ENCODE results near the gene ADNP. TPM values are rescaled to one million over a fixed set of nuclear protein-coding genes. Genes with fewer than 3 reads are reported as not detected.
A peak's percentile ranks its signal among the peaks of the same experiment; 100 is the strongest.

The ADNP gene
- total RNA-seq, 2 donors from 2014 or later = 52.5 to 54.2 TPM

DNA sequence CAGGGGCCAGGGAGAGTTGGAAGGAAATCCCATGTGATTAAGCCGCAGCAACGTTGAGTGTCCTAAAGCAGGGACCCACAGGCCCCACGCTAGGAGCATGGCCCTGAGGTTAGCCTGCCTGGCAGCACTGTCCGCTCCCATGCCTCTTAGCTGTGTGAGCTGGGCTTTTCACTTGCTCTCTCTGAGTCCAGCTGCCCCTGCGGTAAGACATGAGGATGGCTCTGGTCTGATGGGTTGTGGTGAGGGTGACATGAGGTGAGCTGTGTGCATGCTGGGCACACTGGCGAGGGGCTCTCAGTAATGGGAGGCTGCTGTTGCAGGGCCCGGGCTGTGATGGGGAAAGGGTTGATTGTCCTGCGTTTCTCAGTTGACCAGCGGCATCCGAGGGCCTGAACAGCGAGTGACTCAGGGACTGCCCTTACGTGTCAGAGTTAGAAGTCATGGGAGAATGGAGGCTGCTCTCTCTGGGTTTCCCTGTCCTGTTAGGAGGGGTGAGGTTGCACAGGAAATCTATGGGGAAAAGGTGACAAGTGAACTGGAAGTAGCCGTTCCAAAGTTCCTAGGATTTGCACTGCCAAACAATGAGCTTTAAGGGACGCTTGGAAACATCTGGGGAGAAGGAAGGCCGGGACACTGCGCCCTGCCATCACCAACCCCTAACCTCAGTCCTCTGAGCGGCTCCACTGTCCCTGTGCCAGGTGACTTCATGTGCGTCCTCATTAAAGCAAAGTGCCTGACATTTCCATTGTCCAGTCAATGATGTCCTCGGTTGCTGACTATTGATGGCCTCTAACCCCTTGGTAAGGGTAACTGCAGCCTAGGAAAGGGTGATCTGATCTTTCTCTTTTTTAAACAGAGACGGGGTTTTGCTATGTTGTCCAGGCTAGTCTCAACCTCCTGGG is 51.3 kb downstream of the ADNP start:
- DNase-seq (no peak), ATAC-seq (no peak)
- intact Hi-C loops (cut with DNase I, micrococcal nuclease) = no loop called here

DNA sequence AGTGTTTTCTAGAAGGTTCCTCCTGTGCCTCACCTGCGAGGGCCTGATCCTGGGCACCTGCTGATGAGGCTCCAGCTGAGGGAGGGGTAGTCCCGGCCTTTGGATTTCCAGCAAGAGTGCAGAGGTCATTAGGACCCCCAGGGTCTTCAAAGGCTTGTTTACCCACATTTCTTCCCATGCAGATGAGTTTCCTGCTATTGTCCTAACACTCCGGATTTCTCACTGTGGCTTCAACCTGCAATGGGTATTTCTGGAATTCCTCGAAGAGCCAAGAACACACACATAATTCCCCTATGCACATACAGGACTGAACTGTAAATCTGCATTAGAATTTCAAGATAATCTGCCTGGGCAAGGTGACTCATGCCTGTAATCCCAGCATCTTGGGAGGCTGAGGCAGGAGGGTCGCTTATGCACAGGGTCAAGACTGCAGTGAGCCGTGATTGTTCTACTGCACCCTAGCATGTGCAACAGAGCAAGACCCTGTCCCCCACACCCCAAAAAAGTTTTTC is 53.9 kb downstream of the ADNP start:
- no peak for ATAC-seq
- intact Hi-C loops (cut with DNase I, micrococcal nuclease) = no loop called here
- no peak for DNase-seq

DNA sequence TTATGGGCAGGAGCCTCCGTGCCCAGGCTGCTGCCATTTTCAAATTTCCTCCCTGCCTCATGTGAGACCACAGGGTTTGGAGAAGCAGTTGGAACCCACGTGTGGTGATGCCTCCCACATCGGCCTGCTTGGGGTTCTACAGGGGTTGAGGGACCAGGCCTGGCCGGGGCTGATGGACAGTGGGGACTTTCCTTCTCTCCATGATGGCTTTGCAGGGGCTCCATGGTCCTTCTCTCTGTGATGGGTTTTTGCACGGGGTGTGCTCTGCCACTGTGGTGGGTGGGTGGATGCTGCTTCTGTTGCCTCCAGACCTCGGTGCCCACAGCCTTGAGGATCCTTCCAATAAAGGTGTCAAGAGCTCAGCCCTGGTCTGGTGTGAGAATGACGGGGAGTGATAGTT is 54.4 kb downstream of the ADNP start:
- intact Hi-C loops (cut with DNase I, micrococcal nuclease) = no loop called here
- no peak for DNase-seq

DNA sequence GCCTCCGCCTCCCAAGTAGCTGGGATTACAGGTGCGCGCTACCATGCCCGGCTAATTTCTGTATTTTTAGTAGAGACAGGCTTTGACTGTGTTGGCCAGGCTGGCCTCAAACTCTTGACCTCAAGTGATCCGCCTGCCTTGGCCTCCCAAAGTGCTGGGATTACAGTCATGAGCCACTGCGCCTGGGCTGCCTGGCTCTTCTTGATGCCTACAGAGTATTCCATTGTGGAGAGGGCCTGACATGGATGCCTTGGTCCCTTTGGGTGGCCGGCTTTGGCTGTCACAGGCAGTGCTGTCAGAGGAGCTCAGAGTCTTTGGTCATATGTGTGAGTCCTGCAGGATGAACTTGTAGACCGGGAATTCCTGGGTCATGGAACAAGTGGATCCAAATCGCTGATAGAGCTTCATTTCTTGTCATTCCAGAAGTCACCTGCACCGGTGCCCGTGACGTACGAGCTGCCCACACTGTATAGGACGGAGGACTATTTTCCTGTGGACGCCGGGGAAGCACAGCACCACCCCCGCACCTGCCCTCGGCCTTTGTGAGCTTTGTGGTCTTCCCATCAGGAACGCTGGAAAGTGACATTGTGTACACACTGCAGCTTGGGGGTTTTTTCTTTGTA is 55.1 kb downstream of the ADNP start:
- no peak for ATAC-seq
- intact Hi-C loops (cut with DNase I, micrococcal nuclease) = no loop called here
- DNase-seq = no peak

More for the DNA sequence above, 54.4 kb downstream of the ADNP start:
- ATAC-seq = no peak

DNA sequence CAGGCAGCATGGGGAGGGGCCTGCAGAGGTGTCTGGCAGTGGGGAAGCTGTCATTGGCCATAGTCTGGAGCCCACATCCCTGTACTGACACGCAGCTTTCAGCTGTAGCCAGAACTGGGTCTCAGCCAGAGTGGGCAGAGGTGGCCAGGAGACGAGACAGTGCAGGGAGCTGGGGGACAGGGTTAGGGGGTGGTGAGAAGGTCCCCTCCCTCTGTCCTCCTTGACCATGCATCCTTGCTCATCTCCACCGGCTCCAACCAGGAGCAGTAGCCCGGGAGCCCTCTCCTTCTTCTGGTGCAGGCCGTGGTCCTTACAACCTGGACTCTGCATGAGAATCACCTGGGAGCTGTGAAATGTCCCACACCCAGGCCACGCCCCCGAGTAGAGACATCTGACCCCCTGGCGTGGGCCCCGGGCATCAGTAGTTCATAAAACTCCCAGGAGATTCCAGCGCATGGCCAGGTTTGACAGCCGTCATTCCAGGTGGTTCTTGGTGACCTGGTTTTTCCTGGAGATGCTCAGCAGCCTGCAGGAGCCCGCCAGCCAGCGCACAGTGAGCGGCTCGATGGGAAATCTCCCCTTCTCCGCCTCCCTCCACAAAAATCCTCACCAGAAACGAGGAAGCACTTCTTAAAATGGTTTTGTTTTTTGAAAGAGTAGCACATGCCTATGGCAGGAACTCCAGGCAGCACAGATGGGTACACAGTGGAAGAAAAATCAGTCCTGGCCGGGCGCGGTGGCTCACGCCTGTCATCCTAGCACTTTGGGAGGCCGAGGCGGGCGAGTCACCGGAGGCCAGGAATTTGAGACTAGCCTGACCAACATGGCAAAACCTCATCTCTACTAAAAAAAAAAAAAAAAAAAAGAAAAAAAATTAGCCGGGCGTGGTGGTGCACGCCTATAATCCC is 56.2 kb downstream of the ADNP start:
- intact Hi-C loops (cut with DNase I, micrococcal nuclease) = no loop called here
- DNase-seq = no peak
- no peak for ATAC-seq

DNA sequence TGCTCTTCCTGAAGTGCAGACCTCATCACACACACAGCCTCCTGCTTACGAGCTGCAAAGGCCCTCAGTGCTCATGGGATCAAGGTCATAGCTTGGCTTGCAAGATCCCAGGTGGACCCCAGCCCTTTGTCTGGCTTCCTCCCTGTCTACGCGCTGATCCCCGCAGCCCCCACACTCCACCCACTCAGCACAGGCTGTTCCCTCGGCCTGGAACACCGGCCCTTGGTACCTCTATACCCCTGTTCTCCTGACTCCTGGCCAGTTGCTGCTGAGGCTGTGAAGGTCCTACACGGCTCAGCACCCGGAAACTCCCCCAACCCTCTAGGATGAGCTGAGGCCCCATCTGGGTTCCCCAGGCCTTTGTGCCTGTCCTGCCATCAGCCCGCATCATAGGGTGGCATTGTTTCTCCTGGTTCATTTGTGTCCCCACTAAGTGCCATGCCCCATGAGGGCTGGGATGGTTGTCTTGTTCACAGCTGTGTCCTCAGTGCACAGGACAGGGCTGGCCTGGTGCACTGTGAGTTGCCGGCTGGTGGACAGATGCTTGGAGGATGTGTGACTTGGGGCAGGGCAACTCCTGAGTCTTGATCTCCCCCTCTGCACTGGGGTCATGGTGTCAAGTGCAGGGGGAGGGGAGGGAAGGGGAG is 57.0 kb downstream of the ADNP start:
- intact Hi-C loops (cut with DNase I, micrococcal nuclease) = no loop called here
- ATAC-seq = no peak

DNA sequence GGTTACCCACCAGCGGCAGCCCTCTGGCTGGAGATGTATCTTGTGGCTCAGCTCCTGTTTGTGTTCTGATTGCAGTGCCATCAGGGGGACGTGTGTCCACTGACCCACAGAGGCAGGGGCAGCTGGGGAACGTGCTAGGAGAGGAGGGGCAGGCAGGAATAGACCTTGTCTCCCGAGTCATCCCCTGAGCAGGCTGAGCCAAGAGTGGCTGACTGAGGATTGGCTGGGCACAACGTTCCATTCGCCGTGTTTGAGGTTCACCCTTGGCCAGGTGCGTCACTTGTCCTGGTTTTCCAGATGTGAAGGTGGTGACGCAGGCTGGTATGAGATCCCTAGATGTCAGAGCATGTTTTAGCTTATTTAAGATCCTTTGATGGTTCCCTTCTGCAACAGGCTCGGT is 57.7 kb downstream of the ADNP start:
- intact Hi-C loops (cut with DNase I, micrococcal nuclease) = no loop called here
- ATAC-seq = no peak
- no peak for DNase-seq

More for the DNA sequence above, 57.0 kb downstream of the ADNP start:
- DNase-seq = no peak

DNA sequence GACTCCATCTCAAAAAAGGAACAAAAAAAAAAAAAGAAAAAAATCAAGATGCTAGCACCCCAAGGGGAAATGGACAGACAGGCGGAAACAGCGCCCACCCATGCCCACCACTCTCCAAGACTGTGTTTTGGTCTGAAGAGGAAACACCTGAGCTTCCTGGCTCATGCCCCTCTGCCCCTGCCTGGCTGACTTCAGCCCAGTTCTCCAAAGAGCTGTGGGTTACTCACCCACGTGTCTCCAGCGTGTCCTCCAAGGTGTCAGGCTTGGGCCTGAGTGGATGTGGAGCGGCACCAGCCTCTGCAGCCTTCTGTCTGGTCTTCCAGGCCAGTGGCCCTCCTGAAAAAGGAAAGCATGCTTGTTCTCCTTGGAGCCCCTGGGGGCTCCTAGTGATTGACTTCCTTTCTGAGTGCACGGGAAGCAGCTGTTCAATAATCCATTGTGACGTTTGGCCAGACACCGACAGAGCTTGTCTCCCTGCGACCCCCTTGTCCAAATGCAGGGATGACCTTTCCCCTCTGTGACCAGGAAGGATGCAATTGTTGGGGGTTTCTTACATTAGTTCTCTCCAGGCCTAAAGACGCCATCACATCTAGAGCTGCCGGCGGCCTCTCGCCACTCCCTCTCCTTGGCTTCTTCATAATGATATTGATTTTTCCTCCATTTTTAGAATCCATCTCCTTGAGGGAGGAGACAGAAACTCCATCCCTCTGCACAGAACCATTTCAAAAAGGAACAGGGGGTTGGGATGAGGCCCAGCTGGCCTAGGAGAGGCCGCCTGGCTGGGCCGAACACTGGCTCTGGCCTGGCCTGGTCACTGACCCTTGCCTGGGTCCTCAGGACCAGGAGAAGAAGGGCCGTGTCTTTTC is 58.4 kb downstream of the ADNP start:
- DNase-seq (no peak), ATAC-seq (no peak)
- intact Hi-C loops (cut with DNase I, micrococcal nuclease) = no loop called here

DNA sequence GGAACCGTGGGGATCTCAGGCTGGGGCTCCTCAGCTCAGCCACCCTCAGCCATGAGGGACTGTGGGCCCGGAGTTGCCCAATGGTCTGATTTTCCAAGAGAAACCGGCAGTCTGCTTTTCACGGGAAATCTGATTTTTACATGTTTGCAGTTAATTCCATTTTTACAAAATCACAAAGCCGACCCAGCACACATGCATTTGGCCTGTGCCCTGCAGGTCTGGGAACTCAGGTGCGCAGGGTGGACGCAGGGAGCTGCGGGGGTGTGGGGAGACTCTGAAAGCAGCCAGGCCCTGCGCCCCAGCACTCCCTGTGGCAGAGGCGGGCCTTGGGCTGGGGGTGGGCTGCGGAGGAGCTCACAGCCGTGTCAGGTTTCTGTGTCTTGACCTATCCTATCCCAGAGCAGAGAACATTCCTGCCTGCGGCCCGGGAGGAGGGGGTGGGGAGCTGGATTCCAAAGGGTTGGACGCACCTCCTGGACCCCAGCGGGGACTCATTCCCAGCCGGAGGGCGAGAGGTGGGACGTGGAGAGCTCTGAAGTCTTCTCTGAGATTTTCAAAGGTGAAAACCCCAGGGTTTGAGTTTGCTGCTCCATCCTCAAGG is 60.6 kb downstream of the ADNP start:
- no peak for ATAC-seq

DNA sequence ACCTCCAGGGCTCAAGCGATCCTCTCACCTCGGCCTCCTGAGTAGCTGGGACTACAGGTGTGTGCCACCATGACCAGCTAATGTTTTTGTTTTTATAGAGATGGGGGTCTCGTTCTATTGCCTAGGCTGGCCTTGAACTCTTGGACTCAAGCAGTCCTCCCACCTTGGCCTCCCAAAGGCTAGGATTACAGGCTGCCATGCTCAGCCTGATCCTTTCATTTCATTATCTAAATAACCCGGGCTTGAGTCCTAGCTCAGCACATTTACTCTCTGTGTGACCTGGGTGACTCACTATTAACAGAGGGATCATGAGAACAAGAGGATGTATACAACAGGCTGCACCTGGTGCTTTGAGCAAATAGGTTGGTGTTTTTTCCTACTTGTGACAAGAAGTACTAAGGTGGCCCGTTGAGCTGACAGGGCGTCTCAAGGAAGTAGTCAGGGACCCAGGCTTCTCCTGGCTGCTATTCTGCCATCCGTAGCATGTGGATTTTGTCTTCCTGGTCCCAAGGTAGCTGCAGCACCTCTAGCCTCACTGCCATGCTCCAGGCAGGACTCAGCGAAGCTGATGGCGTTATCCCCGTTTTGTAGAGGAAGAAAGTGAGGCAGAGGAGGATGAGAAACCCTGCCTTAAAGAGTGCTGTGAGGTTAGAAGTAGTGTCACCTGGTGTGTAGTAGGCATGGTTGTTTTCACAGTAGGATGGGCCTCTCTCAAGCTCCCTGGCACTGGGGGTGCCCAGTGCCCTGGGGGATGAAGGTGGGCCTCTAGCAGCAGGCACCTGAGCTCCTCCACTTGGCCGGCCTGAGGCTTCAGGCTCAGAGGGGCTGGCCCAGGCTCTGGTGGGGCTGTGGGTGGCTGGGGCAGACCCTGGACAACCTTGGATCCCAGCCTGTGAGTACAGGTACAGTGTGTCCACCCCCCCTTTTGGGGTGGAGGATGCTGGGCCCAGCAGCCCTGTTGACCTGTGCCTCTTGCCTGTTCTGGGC is 62.4 kb downstream of the ADNP start:
- DNase-seq = no peak
- intact Hi-C loops (cut with DNase I, micrococcal nuclease) = no loop called here
- ATAC-seq = peak; percentile 78

More for the DNA sequence above, 60.6 kb downstream of the ADNP start:
- no peak for DNase-seq
- intact Hi-C loops (cut with DNase I, micrococcal nuclease) = no loop called here

DNA sequence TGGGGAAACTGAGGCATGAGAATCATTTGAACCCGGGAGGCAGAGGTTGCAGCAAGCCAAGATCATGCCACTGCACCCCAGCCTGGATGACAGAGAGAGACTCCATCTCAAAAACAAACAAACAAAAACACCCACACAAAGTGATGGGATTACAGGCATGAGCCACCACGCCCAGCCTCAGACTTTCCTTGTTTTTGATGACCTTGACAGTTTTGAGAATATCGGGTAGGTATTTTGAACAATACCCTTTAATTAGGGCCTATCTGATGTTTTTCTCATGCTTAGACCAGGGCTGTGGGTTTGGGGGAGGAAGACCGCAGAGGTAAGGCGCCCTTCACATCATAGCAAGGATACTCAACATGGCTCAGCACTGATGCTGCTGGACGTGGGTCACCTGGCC is 63.4 kb downstream of the ADNP start:
- DNase-seq (no peak), ATAC-seq (no peak)
- intact Hi-C loops (cut with DNase I, micrococcal nuclease) = no loop called here

DNA sequence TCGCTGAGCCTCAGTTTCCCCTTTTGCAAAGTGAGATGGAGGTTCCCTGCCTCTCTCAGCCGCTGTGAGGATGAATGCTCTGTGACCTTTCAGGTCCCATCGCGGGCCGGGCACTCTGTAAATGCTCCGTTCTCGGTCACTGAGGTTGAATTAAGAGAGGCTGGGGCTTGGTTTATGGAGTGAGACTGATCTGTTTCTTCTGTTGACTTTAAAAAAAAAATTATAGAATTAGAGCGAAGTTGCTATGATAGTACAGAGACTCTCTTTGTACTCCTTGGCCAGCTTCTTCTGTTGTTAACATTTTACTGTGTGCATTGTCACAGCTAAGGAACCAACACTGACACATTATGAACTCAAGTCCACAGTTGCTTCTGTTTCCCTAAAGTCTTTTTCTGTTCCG is 64.4 kb downstream of the ADNP start:
- ATAC-seq (no peak), DNase-seq (no peak)
- intact Hi-C loops (cut with DNase I, micrococcal nuclease) = no loop called here

DNA sequence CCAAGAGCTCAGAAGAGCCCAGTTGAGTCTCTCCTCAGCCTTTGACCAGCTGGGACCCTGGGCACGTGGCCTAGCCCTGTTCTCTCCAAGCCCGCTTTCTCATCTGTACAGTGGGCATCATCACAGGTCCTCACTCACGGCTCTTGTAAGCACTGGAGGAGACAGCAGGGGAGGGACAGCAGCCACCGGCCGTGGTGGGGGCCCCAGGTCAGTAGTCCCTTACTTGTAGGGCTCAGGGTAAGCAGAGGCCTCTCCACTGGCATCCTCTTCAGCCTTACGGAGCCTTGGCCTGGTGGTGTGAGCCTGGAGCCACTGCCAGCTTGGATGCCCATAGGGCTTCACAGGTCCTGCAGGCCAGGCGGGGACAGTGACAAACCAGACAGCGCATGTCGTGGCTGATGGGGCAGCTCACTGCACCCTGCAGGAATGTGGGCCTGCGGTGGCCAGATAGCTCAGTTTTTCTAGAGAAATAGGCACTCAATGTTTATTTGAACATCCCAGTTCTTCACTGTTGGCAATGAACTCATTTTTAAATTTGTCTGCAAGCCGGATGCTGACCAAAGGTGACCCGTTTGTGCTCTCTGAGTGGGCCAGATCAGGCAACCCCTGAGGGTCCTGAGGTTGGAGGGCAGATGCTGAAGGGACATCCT is 65.1 kb downstream of the ADNP start:
- ATAC-seq (no peak), DNase-seq (no peak)
- intact Hi-C loops (cut with DNase I, micrococcal nuclease) = no loop called here

DNA sequence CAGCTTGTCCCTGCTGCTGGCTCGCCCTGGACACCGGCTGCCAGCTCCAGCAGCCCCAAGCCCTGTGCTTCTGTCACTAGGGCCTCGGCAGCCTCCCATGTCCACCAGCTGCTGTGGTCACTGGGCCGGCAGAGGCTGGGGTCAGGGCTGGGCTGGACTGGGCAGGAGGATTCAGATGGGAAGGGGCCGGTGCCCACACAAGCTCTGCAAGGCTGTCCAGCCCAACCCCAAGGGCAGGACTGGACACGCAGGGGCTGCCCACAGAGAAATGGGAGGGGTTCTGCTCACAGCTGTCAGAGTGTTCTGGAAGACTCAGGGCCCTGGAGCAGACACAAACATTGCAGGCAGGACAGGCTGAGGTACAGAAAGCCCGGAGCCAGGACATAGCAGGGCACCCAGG is 65.6 kb downstream of the ADNP start:
- intact Hi-C loops (cut with DNase I, micrococcal nuclease) = no loop called here
- ATAC-seq (no peak), DNase-seq (no peak)

DNA sequence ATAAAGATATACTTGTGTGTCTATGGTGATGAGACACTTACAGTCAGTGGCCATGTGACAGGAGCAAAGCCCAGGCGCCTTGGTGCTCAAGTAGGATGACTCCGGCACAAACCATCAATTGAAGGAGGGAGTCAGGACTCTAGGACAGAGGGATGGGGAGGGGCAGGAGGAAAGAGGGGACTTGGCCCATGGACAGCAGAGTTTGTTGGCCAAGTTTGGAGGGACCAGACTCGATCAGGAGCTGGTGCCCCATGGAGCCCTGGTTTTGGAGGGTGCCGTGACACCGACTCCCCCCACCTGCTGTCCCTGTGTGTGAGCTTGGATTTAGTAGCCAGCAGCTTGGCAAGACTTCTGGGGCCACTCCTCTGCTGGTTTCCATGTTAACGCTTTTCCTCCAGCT is 66.1 kb downstream of the ADNP start:
- DNase-seq (no peak), ATAC-seq (no peak)
- intact Hi-C loops (cut with DNase I, micrococcal nuclease) = no loop called here

DNA sequence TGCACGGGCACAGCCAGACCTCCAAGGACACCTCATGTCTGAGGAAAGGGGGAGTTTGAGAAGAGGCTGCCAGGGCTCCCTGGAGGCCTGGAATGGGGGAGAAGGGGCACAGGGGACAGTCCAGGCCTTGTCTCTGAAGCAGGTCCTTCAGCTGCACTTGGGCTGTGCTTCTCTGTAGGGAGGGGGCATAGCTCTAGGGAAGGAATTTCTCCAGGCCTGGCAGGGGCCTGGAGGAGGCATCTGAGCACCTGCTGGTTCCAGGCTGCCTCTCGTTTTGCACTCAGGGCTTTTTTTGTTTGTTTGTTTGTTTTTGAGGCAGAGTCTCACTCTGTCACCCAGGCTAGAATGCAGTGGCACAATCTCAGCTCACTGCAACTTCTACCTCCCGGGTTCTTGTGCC is 68.7 kb downstream of the ADNP start:
- ATAC-seq = no peak
- DNase-seq = no peak
- intact Hi-C loops (cut with DNase I, micrococcal nuclease) = no loop called here

Measured in left colon (tissue), 2 donors.